Measurements from ENCODE around the gene CCRL2.

- no peak for TF ChIP-seq CTCF (IDR thresholded peaks at IDR 0.05)
- TF ChIP-seq EZH2 (IDR thresholded peaks at IDR 0.05; ENCODE audit: borderline replicate concordance, insufficient read depth, low read depth, low read length, poor library complexity, severe bottlenecking) = no peak
These were observed 37.9 kb upstream of the CCRL2 start for GRCh38 chr3:46369151-46369550.

Data from B cell (primary cell).